K562 (cell line): Measurements from ENCODE around the gene NAXD. TPM values are rescaled to one million over a fixed set of nuclear protein-coding genes. Genes with fewer than 3 reads are reported as not detected.

ENCODE experiments used
- ATAC-seq: fragments of 200-7000 bp; cut with Tn5 transposase; 3 replicates; pipeline ENCODE4 v1.9.1; 2020; ENCODE audit warnings: moderate library complexity
- BruUV-seq: library from RNA; stranded (reverse); fragments of 400-500 nt; replicated peaks from 2 replicates; lab custom pipeline; 2021; lab: Mats Ljungman, UMichigan
- CTCF ChIA-PET: fragments of 300-600 bp; formaldehyde crosslinking; extraction: SDS; loops from one replicate; lab custom pipeline; 2021; ENCODE audit warnings: low intra/inter-chr PET ratio; lab: Yijun Ruan, JAX
- POLR2A ChIA-PET: fragments of 300-600, 350-650 bp; sonication (Branson Sonifier 250); formaldehyde crosslinking; extraction: SDS; loops from one replicate; lab custom pipeline; 2021; ENCODE audit warnings: antibody characterized with exemption, inconsistent platforms; lab: Yijun Ruan, JAX
- DNase-seq, 4 experiments: peaks; one replicate each; pipeline versions ENCODE4 v3.0.0 to v3.0.0-alpha.2; 2011 to 2018; ENCODE audit warnings: low spot score in 3 of 4, mixed read lengths in 3 of 4; ENCODE audit errors: extremely low read depth in 1 of 4
- FAIRE-seq: peaks from 2 replicates; lab custom pipeline; 2011; peaks lifted over from hg19 to GRCh38; lab: Jason Lieb, UNC
- H2AFZ ChIP-seq: 2 replicates; pipeline ENCODE4 v1.6.0; 2011; ENCODE audit warnings: low read depth, low read length, control low read depth, inconsistent platforms
- H3K27ac ChIP-seq: fragments of 200-600 bp; 3 replicates; pipeline ENCODE4 v1.8.0; 2011; ENCODE audit warnings: low read depth, mild to moderate bottlenecking, control low read depth, inconsistent platforms, low read length, moderate library complexity, mixed read lengths; ENCODE audit errors: extremely low read depth
- H3K27me3 ChIP-seq, 2 experiments: fragments of 300-600 bp in 1 of 2; 2 replicates in 1 of 2; 3 replicates in 1 of 2; pipeline versions ENCODE4 v1.6.0 to v1.8.0; 2011; ENCODE audit warnings: inconsistent platforms in 2 of 2, low read length in 2 of 2, mild to moderate bottlenecking in 1 of 2, mixed read lengths in 1 of 2, moderate library complexity in 1 of 2; ENCODE audit not compliant: control insufficient read depth in 2 of 2, insufficient read depth in 2 of 2
- H3K36me3 ChIP-seq: fragments of 300-600 bp; 3 replicates; pipeline ENCODE4 v1.8.0; 2011; ENCODE audit warnings: mild to moderate bottlenecking, low read length, inconsistent platforms; ENCODE audit not compliant: control insufficient read depth, insufficient read depth
- H3K4me1 ChIP-seq, 2 experiments: fragments of 200-600 bp in 1 of 2; replicated peaks in 1 of 2; 2 replicates in 1 of 2; 3 replicates in 1 of 2; pipeline versions ENCODE4 v1.5.1 to v1.8.0; 2011; ENCODE audit warnings: inconsistent platforms in 2 of 2, low read length in 2 of 2, mild to moderate bottlenecking in 1 of 2, mixed read lengths in 1 of 2, moderate library complexity in 1 of 2; ENCODE audit not compliant: control insufficient read depth in 2 of 2, insufficient read depth in 2 of 2
- H3K4me2 ChIP-seq: 2 replicates; pipeline ENCODE4 v1.6.1; 2011; ENCODE audit warnings: low read length, control low read depth, inconsistent platforms, mixed read lengths; ENCODE audit not compliant: insufficient read depth
- H3K4me3 ChIP-seq: fragments of 200-600 bp; sonication (generic), shearing (Covaris generic); 2 replicates; pipeline ENCODE4 v1.5.1; 2016; ENCODE audit warnings: control low read depth, inconsistent platforms
- H3K79me2 ChIP-seq: fragments of 200-600 bp; 3 replicates; pipeline ENCODE4 v1.8.0; 2011; ENCODE audit warnings: low read length, inconsistent platforms; ENCODE audit not compliant: control insufficient read depth, insufficient read depth
- H3K9ac ChIP-seq, 2 experiments: 2 replicates each; pipeline versions ENCODE4 v1.6.0 to v1.6.1; 2011; ENCODE audit warnings: low read depth in 2 of 2, low read length in 2 of 2, control low read depth in 1 of 2, inconsistent platforms in 1 of 2, mild to moderate bottlenecking in 1 of 2, mixed read lengths in 1 of 2; ENCODE audit not compliant: insufficient read depth in 1 of 2
- H3K9me1 ChIP-seq: one replicate; pipeline ENCODE4 v1.6.0; 2011; ENCODE audit warnings: inconsistent platforms, mild to moderate bottlenecking, low read length, moderate library complexity; ENCODE audit not compliant: control insufficient read depth, insufficient read depth
- H3K9me3 ChIP-seq: replicated peaks from 2 replicates; pipeline ENCODE4 v1.5.1; 2011; ENCODE audit warnings: low read depth, low read length, inconsistent platforms; ENCODE audit not compliant: control insufficient read depth, insufficient read depth
- H4K20me1 ChIP-seq: replicated peaks from 2 replicates; pipeline ENCODE4 v1.6.1; 2011; ENCODE audit warnings: low read length, inconsistent platforms, mixed read lengths; ENCODE audit not compliant: control insufficient read depth, insufficient read depth
- MTA1 ChIP-seq: fragments of 450-650 bp; IDR thresholded peaks from 2 replicates; pipeline ENCODE4 v1.6.1; 2017; ENCODE audit warnings: borderline replicate concordance
- NBN ChIP-seq: fragments of 450-650 bp; IDR thresholded peaks from 2 replicates; pipeline ENCODE4 v1.6.1; 2016; ENCODE audit warnings: low read depth, mild to moderate bottlenecking
- SRSF1 ChIP-seq: fragments of 200-400 bp; formaldehyde crosslinking; IDR thresholded peaks from 2 replicates; pipeline ENCODE4 v1.6.1; 2017; ENCODE audit warnings: mild to moderate bottlenecking, low read depth, low read length, moderate library complexity
- SUPT5H ChIP-seq: fragments of 450-650 bp; IDR thresholded peaks from 2 replicates; pipeline ENCODE4 v1.6.1; 2016
- WGBS: fragments of 100-300 bp; shearing (Covaris generic); methylation state at CpG from one replicate; pipeline ENCODE4 v1.1.6; 2016; ENCODE audit warnings: low coverage, mixed read lengths; ENCODE audit not compliant: insufficient coverage; ENCODE audit errors: missing lambda C conversion rate; 5-methylcytosine and 5-hydroxymethylcytosine counted together
- in situ Hi-C: fragments of 300-500 bp; cut with MboI; formaldehyde crosslinking; loops from 4 replicates; pipeline ENCODE4 v1.15.0; 2018; ENCODE audit warnings: inconsistent platforms, mixed read lengths
- intact Hi-C: fragments of 100-400 bp; cut with micrococcal nuclease; formaldehyde crosslinking; loops from 2 replicates; pipeline ENCODE4 v1.14.2; 2022
- polyA plus RNA-seq, 8 experiments: library from polyadenylated mRNA; depleted of rRNA in 4 of 8; stranded (reverse) in 5 of 8; unstranded in 3 of 8; fragments of >200 nt; fragmentation: Nextera tagmentation in 2 of 8; fragmentation: Illumina TruSeq in 1 of 8; extraction: Ambion mirVana in 2 of 8; extraction: Trizol in 1 of 8; gene quantifications; 2 replicates each; pipeline versions ENCODE4 v1.2.1 to v1.2.3, GENCODE V29; 2011 to 2014; ENCODE audit warnings: inconsistent platforms in 1 of 8, missing spikeins in 1 of 8
- total RNA-seq, 7 experiments: library from RNA; depleted of rRNA in 6 of 7; stranded (reverse); fragments of >200 nt in 6 of 7; fragmentation: Illumina TruSeq in 2 of 7; extraction: Trizol in 2 of 7; gene quantifications; 2 replicates each; pipeline versions ENCODE4 v1.2.1 to v1.2.3, GENCODE V29; 2011 to 2021; ENCODE audit warnings: low replicate concordance in 1 of 7
- TF ChIP-seq, protein P1 (sequence below): fragments of 250-450 bp; sonication (Bioruptor Pico); IDR thresholded peaks from 2 replicates; pipeline ENCODE4 v1.4.0; 2020; ENCODE audit warnings: mild to moderate bottlenecking

The NAXD gene
- total and polyA plus RNA-seq, 9 of the 15 experiments (the other 6 are each of a cell fraction or from before 2014, with no cell fraction given), result 0.59 to 20.6 (median 13.0) TPM

DNA sequence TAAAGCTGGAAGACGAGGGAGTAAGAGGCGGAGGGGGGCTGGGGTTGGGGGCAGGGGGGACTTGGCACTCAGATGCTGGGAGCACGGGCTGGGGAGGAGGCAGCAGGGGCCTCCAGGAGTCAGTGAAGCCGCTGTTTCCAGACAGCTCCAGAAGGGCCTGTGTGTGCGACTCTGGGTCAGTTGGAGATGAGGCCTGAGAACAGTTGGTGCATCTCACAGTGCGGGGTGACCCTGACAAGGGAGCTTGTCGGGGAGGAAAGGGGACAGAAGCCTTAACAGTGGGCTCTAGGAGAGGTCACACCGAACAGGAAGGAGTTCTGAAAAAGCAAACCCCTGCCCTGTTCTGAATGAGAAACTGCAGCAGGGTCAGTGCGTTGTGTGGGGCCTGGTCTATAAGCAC is 11.2 kb downstream of the NAXD start:
- BruUV-seq, result no TSS peak
- intact Hi-C loops, result no loop called here
- H3K4me1 ChIP-seq, result peaks cover 0 to 12% of the 10 kb centered on the region in 2 experiments; a peak in 1 of 5 replicates
- no peak overlapping the region for H3K4me2 ChIP-seq
- H4K20me1 ChIP-seq, result no peaks in the 10 kb centered on the region; the same call in 1 of the 2 replicates
- peaks cover 48% of the 10 kb centered on the region; the same call in 2 of the 3 replicates for H3K36me3 ChIP-seq
- H3K79me2 ChIP-seq, result peaks cover 43% of the 10 kb centered on the region
- no peak overlapping the region for H3K27ac ChIP-seq
- WGBS, result 91% methylated on average over 3 of the region's 9 CpGs
- ATAC-seq, result no peak; the same call in 2 of the 3 replicates
- in situ Hi-C loops, result no loop called here
- H3K27me3 ChIP-seq, result no peaks in the 10 kb centered on the region
- no peak for DNase-seq
- POLR2A ChIA-PET, result no interaction called here
- no peaks in the 10 kb centered on the region for H3K9me1 ChIP-seq
- H2AFZ ChIP-seq, result no peak overlapping the region
- no peak for TF ChIP-seq MTA1
- no peak overlapping the region for H3K9ac ChIP-seq
- no peaks in the 10 kb centered on the region for H3K9me3 ChIP-seq
- no peak overlapping the region for H3K4me3 ChIP-seq
- CTCF ChIA-PET, result no interaction called here
- FAIRE-seq, result no peak

DNA sequence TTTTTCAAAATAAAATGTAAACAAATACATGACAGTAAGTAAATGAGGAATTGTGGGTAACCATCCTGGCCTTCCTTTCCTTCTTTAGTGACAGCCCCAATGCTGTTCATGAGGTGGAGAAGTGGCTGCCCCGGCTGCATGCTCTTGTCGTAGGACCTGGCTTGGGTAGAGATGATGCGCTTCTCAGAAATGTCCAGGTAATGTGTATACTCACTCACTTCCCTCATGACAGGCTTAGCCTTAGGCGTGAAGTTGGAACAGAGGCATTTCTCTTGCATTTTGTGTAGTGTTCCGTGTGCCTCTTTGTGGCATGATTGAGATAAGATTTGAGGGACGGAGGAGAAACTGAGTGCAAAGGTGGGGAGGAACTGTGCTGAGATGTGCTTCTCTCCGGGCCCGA is 12.0 kb downstream of the NAXD start:
- Histone ChIP-seq H3K4me3 (no peak overlapping the region), H3K4me1 (peaks cover 0 to 12% of the 10 kb centered on the region in 2 experiments; a peak in 1 of 5 replicates), H3K27ac (no peak overlapping the region), H2AFZ (no peak overlapping the region), H3K9me1 (no peaks in the 10 kb centered on the region), H3K4me2 (no peak overlapping the region), H4K20me1 (no peaks in the 10 kb centered on the region; the same call in 1 of the 2 replicates), H3K36me3 (peaks cover 44% of the 10 kb centered on the region; the same call in 2 of the 3 replicates), H3K9ac (no peak overlapping the region), H3K79me2 (peaks cover 37% of the 10 kb centered on the region), H3K9me3 (no peaks in the 10 kb centered on the region), H3K27me3 (no peaks in the 10 kb centered on the region)
- in situ Hi-C loops, result no loop called here
- DNase-seq, result no peak
- WGBS, result 90% methylated on average over 7 of the region's 8 CpGs
- no peak for FAIRE-seq
- BruUV-seq, result no TSS peak
- ATAC-seq, result no peak
- TF ChIP-seq NBN (no peak), SUPT5H (no peak), SRSF1 (no peak)
- TF ChIP-seq, protein P1, sequence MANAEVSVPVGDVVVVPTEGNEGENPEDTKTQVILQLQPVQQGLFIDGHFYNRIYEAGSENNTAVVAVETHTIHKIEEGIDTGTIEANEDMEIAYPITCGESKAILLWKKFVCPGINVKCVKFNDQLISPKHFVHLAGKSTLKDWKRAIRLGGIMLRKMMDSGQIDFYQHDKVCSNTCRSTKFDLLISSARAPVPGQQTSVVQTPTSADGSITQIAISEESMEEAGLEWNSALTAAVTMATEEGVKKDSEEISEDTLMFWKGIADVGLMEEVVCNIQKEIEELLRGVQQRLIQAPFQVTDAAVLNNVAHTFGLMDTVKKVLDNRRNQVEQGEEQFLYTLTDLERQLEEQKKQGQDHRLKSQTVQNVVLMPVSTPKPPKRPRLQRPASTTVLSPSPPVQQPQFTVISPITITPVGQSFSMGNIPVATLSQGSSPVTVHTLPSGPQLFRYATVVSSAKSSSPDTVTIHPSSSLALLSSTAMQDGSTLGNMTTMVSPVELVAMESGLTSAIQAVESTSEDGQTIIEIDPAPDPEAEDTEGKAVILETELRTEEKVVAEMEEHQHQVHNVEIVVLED (CRISPR knock-in tag), result no peak
- ChIA-PET CTCF (no interaction called here), POLR2A (interaction anchor here (1.1 kb wide), 1 partner anchor 9 kb away, joined by 6 read pairs; no protein-coding TSS in a partner anchor)
- intact Hi-C loops, result no loop called here
